WTC11 (cell line): ENCODE data around the gene FGF12.

Source experiments
- ETV6 ChIP-seq: sonication (generic); formaldehyde crosslinking; IDR thresholded peaks from 2 replicates; pipeline ENCODE4 v1.8.1; 2022; ENCODE audit warnings: mild to moderate bottlenecking, missing genetic modification reagents
- GABPB1 ChIP-seq: sonication (generic); formaldehyde crosslinking; IDR thresholded peaks from 2 replicates; pipeline ENCODE4 v1.8.1; 2023; ENCODE audit warnings: mild to moderate bottlenecking, missing genetic modification reagents
- JUN ChIP-seq: sonication (generic); formaldehyde crosslinking; IDR thresholded peaks from 2 replicates; pipeline ENCODE4 v1.8.0; 2023; ENCODE audit warnings: mild to moderate bottlenecking, missing genetic modification reagents
- SMAD4 ChIP-seq: sonication (generic); formaldehyde crosslinking; IDR thresholded peaks from 2 replicates; pipeline ENCODE4 v1.8.0; 2022; ENCODE audit warnings: mild to moderate bottlenecking, missing genetic modification reagents
- TEAD4 ChIP-seq: sonication (generic); formaldehyde crosslinking; IDR thresholded peaks from 2 replicates; pipeline ENCODE4 v1.8.0; 2022; ENCODE audit warnings: mild to moderate bottlenecking, missing genetic modification reagents
- ZNF138 ChIP-seq: sonication (generic); formaldehyde crosslinking; conservative IDR thresholded peaks from 2 replicates; pipeline ENCODE4 v1.8.1; 2022; ENCODE audit warnings: mild to moderate bottlenecking, moderate library complexity, missing genetic modification reagents
- ZNF263 ChIP-seq: sonication (generic); formaldehyde crosslinking; IDR thresholded peaks from 2 replicates; pipeline ENCODE4 v1.8.1; 2022; ENCODE audit warnings: low read depth, mild to moderate bottlenecking, moderate library complexity, missing genetic modification reagents
- TF ChIP-seq, protein P1 (sequence below): fragments of 200-600 bp; IDR thresholded peaks from 2 replicates; pipeline ENCODE4 v1.8.0; 2022; ENCODE audit warnings: antibody characterized with exemption
- TF ChIP-seq, protein P2 (sequence below): sonication (generic); formaldehyde crosslinking; IDR thresholded peaks from 2 replicates; pipeline ENCODE4 v1.8.1; 2023; ENCODE audit warnings: mild to moderate bottlenecking, missing genetic modification reagents, moderate library complexity
- TF ChIP-seq, protein P3 (sequence below): sonication (generic); formaldehyde crosslinking; conservative IDR thresholded peaks from 2 replicates; pipeline ENCODE4 v1.8.1; 2023; ENCODE audit warnings: mild to moderate bottlenecking, low read depth, missing genetic modification reagents, moderate library complexity
- TF ChIP-seq, protein P4 (sequence below): sonication (generic); formaldehyde crosslinking; conservative IDR thresholded peaks from 2 replicates; pipeline ENCODE4 v1.8.1; 2022; ENCODE audit warnings: mild to moderate bottlenecking, missing genetic modification reagents
- TF ChIP-seq, protein P5 (sequence below): sonication (generic); formaldehyde crosslinking; IDR thresholded peaks from 2 replicates; pipeline ENCODE4 v1.8.0; 2022; ENCODE audit warnings: mild to moderate bottlenecking, missing genetic modification reagents

DNA sequence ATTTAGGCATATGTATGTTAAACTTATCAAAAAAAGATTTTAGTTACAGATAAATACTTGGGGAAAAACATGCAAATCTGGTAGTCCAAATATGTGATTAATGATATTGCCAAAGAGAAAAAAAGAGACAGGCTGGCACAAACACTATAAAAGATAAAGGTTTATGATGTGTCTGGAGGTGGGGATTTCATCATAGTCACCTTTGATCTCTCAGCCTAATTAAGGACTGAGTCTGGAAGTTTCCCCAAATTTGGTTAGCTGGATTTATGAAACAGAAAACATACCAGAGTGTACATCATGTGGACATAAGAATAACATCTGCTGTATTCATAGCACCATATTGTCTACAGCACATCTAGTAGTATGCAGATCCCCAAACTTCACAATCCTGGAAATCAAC is 157.0 kb downstream of the FGF12 start:
- TF ChIP-seq, protein P1, sequence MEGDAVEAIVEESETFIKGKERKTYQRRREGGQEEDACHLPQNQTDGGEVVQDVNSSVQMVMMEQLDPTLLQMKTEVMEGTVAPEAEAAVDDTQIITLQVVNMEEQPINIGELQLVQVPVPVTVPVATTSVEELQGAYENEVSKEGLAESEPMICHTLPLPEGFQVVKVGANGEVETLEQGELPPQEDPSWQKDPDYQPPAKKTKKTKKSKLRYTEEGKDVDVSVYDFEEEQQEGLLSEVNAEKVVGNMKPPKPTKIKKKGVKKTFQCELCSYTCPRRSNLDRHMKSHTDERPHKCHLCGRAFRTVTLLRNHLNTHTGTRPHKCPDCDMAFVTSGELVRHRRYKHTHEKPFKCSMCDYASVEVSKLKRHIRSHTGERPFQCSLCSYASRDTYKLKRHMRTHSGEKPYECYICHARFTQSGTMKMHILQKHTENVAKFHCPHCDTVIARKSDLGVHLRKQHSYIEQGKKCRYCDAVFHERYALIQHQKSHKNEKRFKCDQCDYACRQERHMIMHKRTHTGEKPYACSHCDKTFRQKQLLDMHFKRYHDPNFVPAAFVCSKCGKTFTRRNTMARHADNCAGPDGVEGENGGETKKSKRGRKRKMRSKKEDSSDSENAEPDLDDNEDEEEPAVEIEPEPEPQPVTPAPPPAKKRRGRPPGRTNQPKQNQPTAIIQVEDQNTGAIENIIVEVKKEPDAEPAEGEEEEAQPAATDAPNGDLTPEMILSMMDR: no peak
- TF ChIP-seq, protein P2, sequence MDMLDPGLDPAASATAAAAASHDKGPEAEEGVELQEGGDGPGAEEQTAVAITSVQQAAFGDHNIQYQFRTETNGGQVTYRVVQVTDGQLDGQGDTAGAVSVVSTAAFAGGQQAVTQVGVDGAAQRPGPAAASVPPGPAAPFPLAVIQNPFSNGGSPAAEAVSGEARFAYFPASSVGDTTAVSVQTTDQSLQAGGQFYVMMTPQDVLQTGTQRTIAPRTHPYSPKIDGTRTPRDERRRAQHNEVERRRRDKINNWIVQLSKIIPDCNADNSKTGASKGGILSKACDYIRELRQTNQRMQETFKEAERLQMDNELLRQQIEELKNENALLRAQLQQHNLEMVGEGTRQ (CRISPR knock-in tag): no peak
- TF ChIP-seq SMAD4 (CRISPR knock-in tag): no peak
- no peak for TF ChIP-seq GABPB1 (CRISPR knock-in tag)
- TF ChIP-seq, protein P3, sequence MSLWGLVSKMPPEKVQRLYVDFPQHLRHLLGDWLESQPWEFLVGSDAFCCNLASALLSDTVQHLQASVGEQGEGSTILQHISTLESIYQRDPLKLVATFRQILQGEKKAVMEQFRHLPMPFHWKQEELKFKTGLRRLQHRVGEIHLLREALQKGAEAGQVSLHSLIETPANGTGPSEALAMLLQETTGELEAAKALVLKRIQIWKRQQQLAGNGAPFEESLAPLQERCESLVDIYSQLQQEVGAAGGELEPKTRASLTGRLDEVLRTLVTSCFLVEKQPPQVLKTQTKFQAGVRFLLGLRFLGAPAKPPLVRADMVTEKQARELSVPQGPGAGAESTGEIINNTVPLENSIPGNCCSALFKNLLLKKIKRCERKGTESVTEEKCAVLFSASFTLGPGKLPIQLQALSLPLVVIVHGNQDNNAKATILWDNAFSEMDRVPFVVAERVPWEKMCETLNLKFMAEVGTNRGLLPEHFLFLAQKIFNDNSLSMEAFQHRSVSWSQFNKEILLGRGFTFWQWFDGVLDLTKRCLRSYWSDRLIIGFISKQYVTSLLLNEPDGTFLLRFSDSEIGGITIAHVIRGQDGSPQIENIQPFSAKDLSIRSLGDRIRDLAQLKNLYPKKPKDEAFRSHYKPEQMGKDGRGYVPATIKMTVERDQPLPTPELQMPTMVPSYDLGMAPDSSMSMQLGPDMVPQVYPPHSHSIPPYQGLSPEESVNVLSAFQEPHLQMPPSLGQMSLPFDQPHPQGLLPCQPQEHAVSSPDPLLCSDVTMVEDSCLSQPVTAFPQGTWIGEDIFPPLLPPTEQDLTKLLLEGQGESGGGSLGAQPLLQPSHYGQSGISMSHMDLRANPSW (CRISPR knock-in tag): no peak
- TF ChIP-seq, protein P4, sequence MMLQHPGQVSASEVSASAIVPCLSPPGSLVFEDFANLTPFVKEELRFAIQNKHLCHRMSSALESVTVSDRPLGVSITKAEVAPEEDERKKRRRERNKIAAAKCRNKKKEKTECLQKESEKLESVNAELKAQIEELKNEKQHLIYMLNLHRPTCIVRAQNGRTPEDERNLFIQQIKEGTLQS (CRISPR knock-in tag): no peak
- no peak for TF ChIP-seq ETV6 (CRISPR knock-in tag)
- TF ChIP-seq, protein P5, sequence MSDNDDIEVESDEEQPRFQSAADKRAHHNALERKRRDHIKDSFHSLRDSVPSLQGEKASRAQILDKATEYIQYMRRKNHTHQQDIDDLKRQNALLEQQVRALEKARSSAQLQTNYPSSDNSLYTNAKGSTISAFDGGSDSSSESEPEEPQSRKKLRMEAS (CRISPR knock-in tag): no peak
- no peak for TF ChIP-seq ZNF138
- no peak for TF ChIP-seq TEAD4 (CRISPR knock-in tag)
- no peak for TF ChIP-seq JUN (CRISPR knock-in tag)
- TF ChIP-seq ZNF263 (CRISPR knock-in tag): no peak
